Central memory CD4-positive, alpha-beta T cell (primary cell): Measurements from ENCODE around the gene ACE2.
"Not testable (repeated sequence)": the region's sequence is repeated elsewhere in the genome, so short reads cannot be mapped to it uniquely, and the experiment has no call there.

Experiments used
- DNase-seq: peaks from one replicate; pipeline ENCODE4 v3.0.0; 2022
- total RNA-seq, 3 experiments: gene quantifications; one replicate each; lab custom pipeline; 2026; lab: John Stamatoyannopoulos, UW

The ACE2 gene
- total RNA-seq: 0 to 0.04 (median 0) reads per million in 3 experiments

- no peak for DNase-seq
Measured at GRCh38 chrX:15600745-15601144, at the start of gene ACE2. Gene ACE2 (minus strand): TSS chrX:15600960. CDS start chrX:15600911, 49 bp downstream.

- not testable (repeated sequence) for DNase-seq
Measured at GRCh38 chrX:15647510-15647909, 46.8 kb upstream of the ACE2 start.

- DNase-seq: no peak
Measured at GRCh38 chrX:15646543-15646942, 45.8 kb upstream of the ACE2 start.

GRCh38 chrX:15646031-15646430 lies 45.3 kb upstream of the ACE2 start:
- DNase-seq: no peak

GRCh38 chrX:15645266-15645665 lies 44.5 kb upstream of the ACE2 start:
- DNase-seq: no peak

- DNase-seq: no peak
Measured at GRCh38 chrX:15644560-15644872, 43.8 kb upstream of the ACE2 start.

GRCh38 chrX:15643786-15644559 lies 43.2 kb upstream of the ACE2 start:
- no peak for DNase-seq

GRCh38 chrX:15631637-15632036 lies 30.9 kb upstream of the ACE2 start:
- no peak for DNase-seq

- DNase-seq: no peak
Measured at GRCh38 chrX:15623054-15623453, 22.3 kb upstream of the ACE2 start.

- no peak for DNase-seq
Measured at GRCh38 chrX:15619053-15619755, 18.4 kb upstream of the ACE2 start.

- no peak for DNase-seq
Measured at GRCh38 chrX:15617111-15617510, 16.4 kb upstream of the ACE2 start.

- DNase-seq: no peak
Measured at GRCh38 chrX:15616531-15616930, 15.8 kb upstream of the ACE2 start.

- DNase-seq: no peak
Measured at GRCh38 chrX:15607067-15607466, 6.3 kb upstream of the ACE2 start.

GRCh38 chrX:15606136-15606535 lies 5.4 kb upstream of the ACE2 start:
- no peak for DNase-seq

- DNase-seq: no peak
Measured at GRCh38 chrX:15605226-15605625, 4.5 kb upstream of the ACE2 start.

GRCh38 chrX:15602761-15603160 lies 2.0 kb upstream of the ACE2 start:
- DNase-seq: no peak

GRCh38 chrX:15601932-15602331 lies 1.2 kb upstream of the ACE2 start:
- no peak for DNase-seq

GRCh38 chrX:15600049-15600448 lies 711 bp downstream of the ACE2 start:
- no peak for DNase-seq

- DNase-seq: no peak
Measured at GRCh38 chrX:15599461-15599860, 1.3 kb downstream of the ACE2 start.

- no peak for DNase-seq
Measured at GRCh38 chrX:15598026-15598425, 2.7 kb downstream of the ACE2 start.

- no peak for DNase-seq
Measured at GRCh38 chrX:15594371-15594770, 6.4 kb downstream of the ACE2 start.

GRCh38 chrX:15579778-15580747 lies 20.7 kb downstream of the ACE2 start:
- DNase-seq: no peak

- DNase-seq: no peak
Measured at GRCh38 chrX:15576019-15576418, 24.7 kb downstream of the ACE2 start.
